Retinal pigment epithelial cell (primary cell): Measurements from ENCODE around the gene GMDS.

ENCODE experiments used
- DNase-seq: peaks from one replicate; pipeline ENCODE4 v3.0.0-alpha.2; 2010; ENCODE audit warnings: low read depth
- H3K4me3 ChIP-seq: 2 replicates; pipeline ENCODE4 v1.5.1; 2011; ENCODE audit warnings: mild to moderate bottlenecking, low read length, control low read depth, moderate library complexity
- TF ChIP-seq, protein P1 (sequence below): conservative IDR thresholded peaks from 2 replicates; pipeline ENCODE4 v1.5.1; 2011; ENCODE audit warnings: low read depth, low read length, control low read depth, inconsistent platforms

GMDS gene

GRCh38 chr6:1606780-1607515 is 638.5 kb downstream of the GMDS start:
- H3K4me3 ChIP-seq: no peak overlapping the region
- DNase-seq: no peak
- TF ChIP-seq, protein P1, sequence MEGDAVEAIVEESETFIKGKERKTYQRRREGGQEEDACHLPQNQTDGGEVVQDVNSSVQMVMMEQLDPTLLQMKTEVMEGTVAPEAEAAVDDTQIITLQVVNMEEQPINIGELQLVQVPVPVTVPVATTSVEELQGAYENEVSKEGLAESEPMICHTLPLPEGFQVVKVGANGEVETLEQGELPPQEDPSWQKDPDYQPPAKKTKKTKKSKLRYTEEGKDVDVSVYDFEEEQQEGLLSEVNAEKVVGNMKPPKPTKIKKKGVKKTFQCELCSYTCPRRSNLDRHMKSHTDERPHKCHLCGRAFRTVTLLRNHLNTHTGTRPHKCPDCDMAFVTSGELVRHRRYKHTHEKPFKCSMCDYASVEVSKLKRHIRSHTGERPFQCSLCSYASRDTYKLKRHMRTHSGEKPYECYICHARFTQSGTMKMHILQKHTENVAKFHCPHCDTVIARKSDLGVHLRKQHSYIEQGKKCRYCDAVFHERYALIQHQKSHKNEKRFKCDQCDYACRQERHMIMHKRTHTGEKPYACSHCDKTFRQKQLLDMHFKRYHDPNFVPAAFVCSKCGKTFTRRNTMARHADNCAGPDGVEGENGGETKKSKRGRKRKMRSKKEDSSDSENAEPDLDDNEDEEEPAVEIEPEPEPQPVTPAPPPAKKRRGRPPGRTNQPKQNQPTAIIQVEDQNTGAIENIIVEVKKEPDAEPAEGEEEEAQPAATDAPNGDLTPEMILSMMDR: no peak

GRCh38 chr6:1605893-1606779 is 639.3 kb downstream of the GMDS start:
- H3K4me3 ChIP-seq: no peak overlapping the region
- TF ChIP-seq, protein P1: no peak
- no peak for DNase-seq

GRCh38 chr6:1605004-1605892 is 640.2 kb downstream of the GMDS start:
- no peak for DNase-seq
- TF ChIP-seq, protein P1: no peak
- no peak overlapping the region for H3K4me3 ChIP-seq

GRCh38 chr6:1604158-1605003 is 641.0 kb downstream of the GMDS start:
- no peak for DNase-seq
- TF ChIP-seq, protein P1: peak; percentile 67
- H3K4me3 ChIP-seq: peak overlapping the region; percentile 45

GRCh38 chr6:1603708-1604107 is 641.7 kb downstream of the GMDS start:
- no peak overlapping the region for H3K4me3 ChIP-seq
- no peak for DNase-seq
- TF ChIP-seq, protein P1: no peak
